Pulmonary artery endothelial cell (primary cell): ENCODE measurements around the gene LAMA5. TPM values are rescaled to one million over a fixed set of nuclear protein-coding genes. Genes with fewer than 3 reads are reported as not detected.

Experiments used
- DNase-seq: peaks from one replicate; pipeline ENCODE4 v3.0.0-alpha.2; 2011; ENCODE audit warnings: low read depth, low spot score
- total RNA-seq: library from RNA; depleted of rRNA; stranded (reverse); fragments of >200 nt; gene quantifications from 2 replicates; pipeline ENCODE4 v1.2.3, GENCODE V29; 2014

LAMA5 gene
- total RNA-seq, 1 donor from 2014 or later = 60.6 TPM

DNA sequence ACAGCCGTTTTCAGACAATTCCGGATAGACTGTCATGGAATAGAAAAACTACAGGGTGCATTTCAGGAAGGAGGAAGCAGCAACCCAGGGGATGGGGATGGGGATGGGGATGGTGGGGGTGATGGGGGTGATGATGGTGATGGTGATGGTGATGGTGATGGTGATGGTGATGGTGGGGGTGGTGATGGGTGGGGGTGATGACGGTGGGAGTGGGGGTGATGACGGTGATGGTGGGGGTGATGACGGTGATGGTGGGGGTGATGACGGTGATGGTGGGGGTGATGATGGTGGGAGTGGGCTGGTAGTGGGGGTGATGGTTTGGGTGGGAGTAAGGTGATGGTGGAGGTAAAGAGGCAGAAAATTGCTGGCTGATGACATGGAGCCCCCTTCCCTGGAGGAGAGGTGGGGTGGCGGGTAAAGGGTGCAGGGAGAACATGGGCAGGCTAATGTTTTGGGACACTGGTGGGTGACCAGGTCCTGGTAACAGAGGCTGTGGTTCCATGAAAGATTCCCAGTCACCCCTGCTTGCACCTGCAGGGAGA is 17.5 kb downstream of the LAMA5 start:
- no peak for DNase-seq

DNA sequence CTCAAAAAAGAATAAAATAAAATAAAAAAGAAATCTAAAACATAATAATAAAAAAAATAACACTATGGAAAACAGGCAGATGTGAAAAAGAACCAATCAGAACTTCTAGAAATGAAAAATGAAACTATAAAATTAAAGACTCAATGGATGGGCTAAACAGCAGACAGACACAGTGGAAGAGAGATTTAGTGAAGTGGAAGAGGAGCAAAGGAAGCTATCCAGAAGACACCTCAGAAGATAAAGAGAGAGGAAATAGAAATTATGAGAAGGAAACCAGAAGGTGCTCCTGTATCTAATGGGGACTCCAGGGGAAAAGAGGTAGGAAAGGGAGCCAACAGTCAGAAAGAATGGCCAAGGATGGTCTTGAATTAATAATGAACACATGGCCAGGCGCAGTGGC is 18.5 kb downstream of the LAMA5 start:
- no peak for DNase-seq

DNA sequence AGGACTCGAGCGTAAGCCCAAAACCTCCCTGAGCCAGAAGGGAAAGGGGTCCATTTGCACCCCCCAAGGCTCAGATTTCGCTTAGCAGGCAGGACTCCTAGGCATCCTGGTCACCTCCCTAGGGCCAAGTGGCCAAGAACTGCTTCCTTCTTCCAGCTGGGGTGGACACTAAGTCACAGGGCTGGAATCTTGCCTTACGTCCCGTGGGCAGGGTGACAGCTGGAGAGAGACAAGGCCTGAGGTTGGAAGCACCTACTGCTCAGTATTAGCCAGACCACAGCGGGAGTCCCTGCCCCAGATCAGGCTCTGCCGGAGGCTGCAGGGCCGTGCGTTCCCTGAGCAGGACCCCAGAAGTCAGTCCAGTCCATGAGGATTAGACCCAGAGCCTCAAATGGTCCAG is 19.7 kb downstream of the LAMA5 start:
- DNase-seq = no peak

DNA sequence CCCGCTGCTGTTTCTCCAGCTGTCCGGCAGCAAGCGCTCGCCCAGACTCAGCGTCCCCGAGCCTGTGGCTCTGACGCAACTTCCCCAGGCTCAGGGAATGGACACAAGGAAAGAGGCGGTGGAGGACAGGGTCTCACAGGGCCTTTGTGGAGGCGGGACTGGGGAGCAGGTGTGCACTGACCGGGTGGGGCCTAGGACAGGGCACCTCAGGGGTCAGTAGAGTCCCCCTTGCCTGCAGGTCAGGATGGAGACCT is 20.0 kb downstream of the LAMA5 start:
- DNase-seq = no peak

DNA sequence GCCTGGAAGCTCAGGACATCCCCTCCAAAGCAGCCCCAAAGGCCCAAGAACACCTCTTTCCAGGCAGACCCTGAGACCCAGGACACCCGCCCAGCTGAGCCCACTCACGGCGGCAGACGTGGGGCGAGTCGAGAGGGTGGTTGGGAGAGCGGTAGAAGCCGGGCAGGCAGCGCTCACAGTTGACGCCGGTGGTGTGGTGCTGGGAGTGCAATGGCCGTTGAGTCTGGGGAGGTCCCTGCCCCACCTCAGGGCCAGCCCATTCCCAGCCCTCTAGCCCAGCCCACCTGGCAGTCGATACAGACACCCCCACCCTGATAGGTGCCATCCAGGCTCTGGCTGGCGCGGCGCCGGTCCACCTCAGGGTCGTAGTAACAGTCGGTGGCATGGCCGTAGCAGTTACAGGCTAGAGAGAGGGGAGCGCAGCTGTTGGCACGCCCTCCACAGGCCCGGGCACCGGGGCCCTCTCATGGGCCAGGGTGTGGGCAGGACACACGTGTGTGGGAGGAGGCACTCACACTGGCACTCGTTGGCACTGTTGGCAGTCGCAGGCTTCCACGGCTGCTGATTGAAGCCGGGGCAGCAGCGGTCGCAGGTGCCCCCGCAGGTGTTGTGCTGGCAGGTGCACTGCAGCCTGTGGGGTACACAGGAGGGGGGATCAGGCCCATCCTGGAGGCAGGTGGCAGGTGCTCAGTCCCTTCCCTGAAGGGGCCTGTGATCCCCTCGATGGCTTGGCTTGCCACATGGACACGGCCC is 20.5 kb downstream of the LAMA5 start:
- no peak for DNase-seq

DNA sequence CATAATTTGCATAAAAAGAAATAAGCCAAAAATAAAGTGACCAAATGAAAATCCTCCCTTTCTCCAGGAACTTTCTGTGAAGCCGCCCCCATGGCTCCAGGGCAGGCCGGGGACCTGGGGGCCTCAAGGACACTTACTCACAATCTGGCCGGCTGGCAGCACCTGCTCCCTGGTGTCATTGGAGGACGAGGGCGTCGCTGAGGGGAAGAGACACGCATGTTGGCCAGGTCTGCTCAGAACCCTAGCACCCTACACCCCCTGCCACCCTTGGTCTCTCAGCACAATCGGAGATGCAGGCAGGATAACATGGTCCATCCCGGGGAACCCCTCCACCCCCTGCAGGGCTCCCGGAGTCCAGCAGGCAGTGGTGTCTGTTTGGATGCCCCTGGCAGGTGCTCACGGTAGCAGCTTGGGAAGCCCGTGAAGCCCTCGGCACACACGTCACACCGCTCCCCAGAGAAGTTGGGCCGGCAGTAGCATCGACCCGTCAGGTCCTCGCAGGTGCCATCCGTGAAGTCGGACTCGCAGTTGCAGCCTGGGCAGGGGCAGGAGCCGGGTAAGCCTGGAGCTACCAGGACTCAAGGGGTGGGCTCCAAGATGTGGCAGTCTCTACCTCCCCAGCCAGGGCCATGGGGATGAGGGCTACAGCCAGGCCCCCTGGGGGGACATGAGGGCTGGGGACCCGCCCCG is 21.3 kb downstream of the LAMA5 start:
- DNase-seq = no peak

DNA sequence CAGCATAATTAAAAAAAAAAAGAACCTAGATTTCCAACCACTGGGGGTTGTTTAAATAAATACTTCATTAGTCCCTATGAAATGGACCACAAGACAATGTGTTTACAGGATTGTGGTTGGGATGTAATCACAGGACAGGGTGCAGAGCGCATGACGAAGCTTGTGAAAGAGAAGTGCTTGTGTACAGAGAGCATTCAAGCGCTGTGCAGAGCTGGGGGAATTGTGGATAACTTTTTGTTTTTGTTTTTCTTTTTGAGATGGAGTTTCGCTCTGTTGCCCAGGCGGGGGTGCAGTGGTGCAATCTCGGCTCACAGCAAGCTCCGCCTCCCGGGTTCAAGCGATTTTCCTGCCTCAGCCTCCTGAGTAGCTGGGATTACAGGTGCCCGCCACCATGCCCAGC is 22.3 kb downstream of the LAMA5 start:
- DNase-seq = no peak

DNA sequence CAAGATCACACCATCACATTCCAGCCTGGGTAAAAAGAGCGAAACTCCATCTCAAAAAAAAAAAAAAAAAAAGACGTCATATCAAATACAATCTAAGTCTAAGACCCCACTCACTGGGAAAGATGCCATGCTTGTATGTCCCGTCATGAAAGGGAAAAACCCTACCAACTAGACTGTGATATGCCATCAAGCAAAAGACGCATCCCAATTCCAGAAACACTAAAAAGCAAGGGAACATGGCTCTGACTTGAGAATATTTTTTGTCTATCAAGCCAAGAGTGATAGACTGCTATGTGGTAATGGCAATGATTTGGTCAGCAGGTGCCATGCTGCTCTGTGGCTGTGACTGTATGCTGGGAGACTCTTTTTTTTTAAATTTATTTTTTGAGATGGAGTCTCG is 23.0 kb downstream of the LAMA5 start:
- DNase-seq = no peak

DNA sequence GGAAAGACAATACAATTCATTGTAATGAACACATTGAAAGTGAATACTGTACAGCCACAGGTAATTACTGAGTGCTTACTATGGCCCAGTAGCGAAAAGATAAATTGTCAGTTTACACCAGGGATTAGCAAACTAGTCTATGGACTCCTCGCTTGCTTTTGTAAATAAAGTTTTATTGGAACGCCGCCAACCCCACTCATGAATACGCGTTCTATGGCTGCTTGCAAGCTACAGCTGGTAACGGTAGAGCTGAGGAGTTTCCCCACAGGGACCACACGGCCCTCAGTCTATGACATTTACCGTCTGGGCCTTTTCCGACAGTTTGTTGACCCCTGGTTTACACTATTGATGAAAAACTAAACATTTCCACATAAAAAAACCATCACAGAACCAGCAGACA is 24.2 kb downstream of the LAMA5 start:
- no peak for DNase-seq

DNA sequence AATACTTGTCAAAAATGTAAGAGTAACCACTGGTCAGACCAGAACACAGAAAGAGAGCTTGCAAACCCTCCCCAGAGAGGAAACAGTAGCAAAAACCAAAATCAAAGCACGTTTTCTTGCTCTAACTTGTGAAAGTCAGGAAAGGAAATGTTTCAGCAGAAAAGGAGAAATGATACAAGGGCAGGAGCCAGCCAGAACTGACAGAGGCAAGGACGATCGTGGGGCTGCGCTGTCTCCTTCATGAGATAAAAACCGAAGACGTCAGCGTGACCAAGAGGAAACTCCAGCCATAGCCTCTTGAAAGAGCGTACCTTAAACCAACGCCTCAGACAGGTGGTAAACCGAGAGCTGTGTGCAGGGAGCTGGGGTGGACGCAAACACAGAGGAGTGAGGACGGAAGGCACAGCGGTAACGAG is 27.5 kb downstream of the LAMA5 start:
- no peak for DNase-seq

DNA sequence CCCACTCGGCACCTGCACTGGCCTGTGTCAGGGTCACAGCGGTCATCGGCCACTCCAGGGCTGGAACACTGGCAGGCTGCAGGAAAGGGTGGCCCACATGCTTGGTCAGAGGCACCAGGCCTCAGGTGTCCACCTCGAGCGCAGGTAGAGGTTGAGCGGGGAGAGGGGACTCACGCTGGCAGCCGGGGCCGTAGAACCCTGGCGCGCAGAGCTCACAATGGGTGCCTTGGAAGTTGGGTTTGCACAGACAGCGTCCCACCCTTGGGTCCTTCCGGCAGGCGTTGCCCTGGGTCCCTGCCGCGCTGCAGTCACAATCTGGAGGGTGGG is 28.9 kb downstream of the LAMA5 start:
- no peak for DNase-seq

DNA sequence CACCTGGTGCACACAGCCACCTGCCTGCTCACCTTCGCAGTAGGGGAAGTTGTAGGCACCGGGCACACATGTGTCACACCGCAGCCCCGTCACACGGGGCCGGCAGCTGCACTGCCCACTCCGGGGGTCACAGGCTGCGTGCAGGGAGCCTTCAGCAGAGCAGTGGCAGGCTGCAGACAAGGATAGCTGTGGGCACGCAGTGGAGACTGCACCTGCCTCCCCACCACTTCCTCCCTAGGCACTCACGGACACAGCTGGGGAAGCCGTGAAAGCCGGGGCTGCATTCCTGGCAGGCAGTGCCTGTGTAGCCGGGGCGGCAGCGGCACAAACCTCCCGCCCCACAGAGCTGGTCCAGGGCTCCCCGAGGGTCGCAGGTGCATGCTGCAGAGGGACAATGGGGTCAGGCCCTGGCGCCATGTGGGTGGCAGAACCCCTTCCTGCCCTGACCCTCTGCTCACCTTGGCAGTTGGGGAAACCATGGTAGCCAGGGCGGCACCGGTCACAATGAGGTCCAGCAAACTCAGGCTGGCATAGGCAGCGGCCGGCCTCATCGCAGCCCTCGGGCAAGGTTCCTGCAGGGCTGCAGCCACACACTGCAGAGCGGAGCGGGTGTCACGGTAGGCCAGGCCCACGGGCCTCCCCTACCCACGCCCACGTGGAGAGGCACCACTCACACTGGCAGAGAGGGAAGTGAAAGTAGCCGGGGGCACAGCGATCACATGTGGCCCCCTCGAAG is 29.4 kb downstream of the LAMA5 start:
- DNase-seq = no peak

DNA sequence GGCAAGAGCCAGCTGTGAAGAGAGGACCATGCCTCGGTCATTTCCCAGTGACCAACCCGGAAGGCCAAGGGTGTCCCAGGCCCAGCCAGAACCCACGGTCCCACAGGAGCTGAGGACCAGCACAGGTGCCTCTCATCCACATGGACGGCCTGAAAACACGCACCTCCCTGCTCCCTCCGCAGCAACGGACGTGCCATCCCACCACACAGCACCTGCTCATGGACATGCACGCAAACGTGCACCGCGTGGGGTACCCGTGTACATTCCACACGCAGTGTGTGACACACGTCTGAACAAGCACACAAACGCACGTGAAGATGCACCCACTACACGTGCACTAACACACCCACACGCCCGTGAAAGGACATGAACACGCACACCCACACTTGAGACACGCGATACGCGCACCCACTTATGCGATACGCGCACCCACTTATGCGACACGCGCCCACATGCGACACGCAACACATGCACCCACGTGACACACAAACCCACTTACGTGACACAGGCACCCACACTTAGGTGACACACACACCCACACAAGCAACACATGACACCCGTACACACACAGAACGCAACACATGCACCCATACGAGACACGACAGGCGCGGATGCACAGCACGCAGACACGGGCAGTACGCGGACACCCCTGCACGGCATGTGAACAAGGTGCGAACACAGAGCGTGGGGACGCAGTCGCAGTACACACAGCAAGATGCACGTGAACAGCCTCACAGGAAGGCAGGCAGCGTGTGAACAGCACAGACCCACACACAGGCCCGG is 30.1 kb downstream of the LAMA5 start:
- DNase-seq = no peak

DNA sequence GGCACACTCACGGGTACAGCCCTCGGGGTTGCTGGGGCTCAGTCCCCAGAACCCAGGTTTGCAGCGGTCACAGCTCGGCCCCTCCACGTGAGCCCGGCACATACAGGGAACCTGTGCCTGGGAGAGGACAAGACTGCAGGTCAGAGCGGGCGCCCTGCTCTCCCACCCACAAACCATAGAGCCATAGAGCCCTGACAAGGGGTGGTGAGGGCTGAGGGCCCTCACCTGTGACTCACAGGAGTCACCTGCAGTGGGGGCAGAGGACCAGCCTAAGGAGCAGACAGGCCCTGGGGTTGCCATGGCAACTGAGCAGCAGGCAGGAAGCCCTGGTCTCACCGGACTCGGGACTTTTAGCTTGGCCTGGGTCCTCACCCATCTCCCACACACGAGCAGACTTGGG is 30.8 kb downstream of the LAMA5 start:
- DNase-seq = no peak

DNA sequence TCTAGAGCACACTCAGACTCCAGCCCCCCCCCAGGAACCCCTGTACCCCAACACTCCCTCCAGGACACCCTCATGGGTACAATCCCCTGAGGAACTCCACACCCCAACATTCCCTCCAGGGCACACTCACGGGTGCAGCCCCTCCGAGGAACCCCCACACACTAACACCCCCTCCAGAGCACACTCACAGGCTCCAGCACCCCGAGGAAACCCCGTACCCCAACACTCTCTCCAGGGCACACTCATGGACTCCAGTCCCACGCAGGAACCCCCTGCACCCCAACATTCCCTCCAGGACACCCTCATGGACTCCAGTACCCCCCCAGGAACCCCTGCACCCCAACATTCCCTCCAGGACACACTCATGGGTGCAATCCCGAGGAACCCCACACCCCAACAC is 31.6 kb downstream of the LAMA5 start:
- DNase-seq = no peak

DNA sequence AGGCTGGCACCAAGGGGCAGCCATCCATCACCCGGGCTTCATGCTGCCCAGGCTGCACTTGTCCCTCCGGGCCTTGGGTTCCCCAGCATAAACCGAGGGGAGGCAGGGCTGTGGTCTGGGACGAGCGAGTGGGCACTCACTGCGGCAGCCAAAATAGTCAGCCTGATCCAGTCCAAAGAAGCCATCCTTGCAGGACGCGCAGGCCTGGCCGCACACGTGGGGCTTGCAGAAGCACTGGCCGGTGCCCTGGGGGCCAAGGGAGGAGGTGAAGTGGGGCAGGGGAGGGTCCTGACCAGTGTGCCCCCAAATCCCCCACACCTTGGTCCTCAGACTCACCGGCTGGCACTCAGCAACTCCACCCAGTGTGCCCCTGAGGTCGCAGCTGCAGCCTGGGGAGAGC is 32.2 kb downstream of the LAMA5 start:
- DNase-seq = no peak

DNA sequence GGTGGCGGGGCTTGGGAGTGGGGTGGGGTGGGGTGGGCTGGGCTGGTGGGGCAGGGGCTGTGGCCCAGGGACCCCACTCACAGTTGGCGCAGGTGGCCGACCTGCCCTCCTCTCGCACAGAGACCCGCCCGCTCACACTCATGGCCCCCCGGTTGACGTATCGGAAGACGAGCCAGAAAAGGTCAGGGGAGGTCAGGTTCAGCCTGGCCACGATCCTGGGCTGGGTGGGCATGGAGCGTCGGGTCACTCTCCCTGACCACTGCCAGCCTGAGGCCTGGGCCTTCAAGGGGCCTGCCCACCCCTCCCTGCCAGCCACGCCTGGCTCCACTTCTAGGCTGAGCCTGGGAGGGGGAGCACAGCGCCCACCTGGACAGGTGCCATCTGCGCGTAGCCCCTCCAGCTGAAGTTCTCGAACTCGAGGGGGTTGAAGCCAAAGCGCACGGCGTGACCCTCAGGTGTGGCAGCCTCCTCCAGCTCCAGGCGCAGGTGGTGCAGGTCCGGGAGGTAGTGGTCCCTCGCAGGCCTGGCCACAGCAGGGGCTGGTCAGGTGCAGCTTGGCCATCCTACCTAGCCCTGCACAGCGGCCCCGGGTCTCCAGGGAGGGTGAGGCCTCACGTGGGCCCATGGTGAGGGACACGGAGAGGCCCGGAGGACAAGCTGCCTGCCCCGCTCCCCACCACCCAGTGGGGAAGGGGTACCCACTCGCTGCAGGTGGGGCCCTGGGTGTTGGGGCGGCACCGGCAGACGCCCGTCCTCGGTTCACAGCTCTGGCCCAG is 33.1 kb downstream of the LAMA5 start:
- no peak for DNase-seq

DNA sequence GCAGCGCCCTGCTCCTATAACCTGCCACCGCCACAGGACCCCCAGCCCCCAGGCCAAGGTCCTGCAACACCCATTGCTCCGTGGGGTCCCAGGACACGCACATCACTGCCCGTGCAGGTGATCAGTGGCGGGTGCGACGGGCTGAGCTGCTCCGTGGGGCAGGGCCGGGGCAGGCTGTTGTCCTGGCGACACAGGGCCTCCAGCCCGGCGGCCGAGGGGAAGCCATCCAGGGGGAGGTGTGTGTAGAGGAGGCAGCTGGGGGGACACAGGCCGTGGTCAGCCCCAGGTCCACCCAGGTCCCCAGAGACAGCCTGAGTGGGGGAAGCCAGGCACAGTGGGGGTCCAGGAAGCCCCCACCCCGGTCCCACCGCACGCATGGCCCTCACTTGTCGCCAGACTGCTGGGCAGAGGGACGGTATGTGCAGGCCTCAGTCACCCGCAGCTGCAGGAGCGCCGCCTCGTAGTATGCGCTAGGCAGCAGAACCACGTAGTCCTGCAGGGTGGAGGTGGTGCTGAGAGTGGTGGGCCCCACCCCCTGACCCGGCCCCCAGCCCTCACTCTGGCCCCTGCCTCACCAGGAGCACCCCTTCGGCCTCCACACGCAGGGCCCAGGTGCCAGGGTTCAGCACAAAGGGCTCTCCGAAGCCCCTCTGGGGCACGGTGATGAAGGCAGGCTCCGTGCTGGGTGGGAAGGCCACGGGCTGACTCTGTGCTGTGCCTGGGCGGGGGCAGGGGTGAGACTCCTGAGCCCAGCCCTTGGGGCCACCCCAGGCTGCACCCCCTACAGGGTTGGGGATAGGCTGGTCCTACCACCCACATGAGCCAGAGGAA is 33.9 kb downstream of the LAMA5 start:
- DNase-seq = no peak

DNA sequence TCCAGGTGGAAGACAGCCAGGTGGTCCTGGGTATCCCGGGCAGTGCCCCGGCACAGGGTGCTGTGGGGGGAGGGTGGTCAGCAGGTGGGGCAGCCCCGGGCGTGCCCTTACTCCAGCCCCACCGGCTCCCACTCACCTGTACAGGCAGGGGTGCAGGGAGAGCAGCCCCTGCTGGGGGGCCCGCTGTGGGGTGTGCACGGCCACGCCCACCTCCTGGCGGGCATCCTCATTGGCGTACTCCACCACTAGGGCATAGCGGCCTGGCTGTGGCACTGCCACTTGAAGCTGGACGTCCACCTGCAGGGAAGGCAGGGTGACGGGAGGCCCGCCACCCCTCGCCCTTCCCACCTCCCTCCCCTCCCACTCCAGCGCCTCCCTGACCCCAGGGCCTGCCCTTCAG is 34.7 kb downstream of the LAMA5 start:
- DNase-seq = no peak

DNA sequence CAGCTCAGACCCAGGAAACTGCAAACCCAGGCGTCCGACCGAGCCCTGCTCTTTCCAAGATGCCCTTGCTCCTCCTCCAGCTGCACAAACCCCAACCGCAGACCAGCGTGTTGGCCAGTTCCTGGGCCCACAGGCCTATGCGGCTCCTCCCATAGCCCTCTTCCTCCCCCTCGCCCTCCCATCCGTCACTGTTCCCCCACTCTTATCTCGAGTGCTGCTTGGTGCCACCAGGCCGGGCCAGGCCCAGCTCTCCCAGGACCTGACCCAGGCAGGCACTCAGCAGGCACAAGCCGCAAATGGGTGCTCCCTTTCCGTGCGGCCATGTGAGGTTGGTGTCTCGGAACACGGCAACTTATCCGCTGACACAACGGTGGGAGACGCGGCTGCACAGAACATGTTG is 35.8 kb downstream of the LAMA5 start:
- DNase-seq = no peak
